ENCODE results near the gene SBK2. TPM values are rescaled to one million over a fixed set of nuclear protein-coding genes. Genes with fewer than 3 reads are reported as not detected.
A peak's percentile ranks its signal among the peaks of the same experiment; 100 is the strongest.

SBK2 gene
- total RNA-seq, 2 experiments from 2014 or later = not detected

- no peaks in the 10 kb centered on the region for H3K36me3 Mint-ChIP-seq
- H3K27me3 Mint-ChIP-seq = no peaks in the 10 kb centered on the region
- DNase-seq = no peak
- H3K4me3 Mint-ChIP-seq = no peak overlapping the region
- H3K27ac Mint-ChIP-seq = no peak overlapping the region
- no peaks in the 10 kb centered on the region for H3K9me3 Mint-ChIP-seq
- H3K4me1 Mint-ChIP-seq = no peaks in the 10 kb centered on the region
These were observed 8.7 kb downstream of the SBK2 start for GRCh38 chr19:55528030-55528803.

GRCh38 chr19:55527197-55528029, 9.5 kb downstream of the SBK2 start:
- H3K4me1 Mint-ChIP-seq = no peaks in the 10 kb centered on the region
- H3K4me3 Mint-ChIP-seq = no peak overlapping the region
- no peaks in the 10 kb centered on the region for H3K27me3 Mint-ChIP-seq
- no peak overlapping the region for H3K27ac Mint-ChIP-seq
- DNase-seq = no peak
- no peaks in the 10 kb centered on the region for H3K36me3 Mint-ChIP-seq
- H3K9me3 Mint-ChIP-seq = no peaks in the 10 kb centered on the region

- H3K27ac Mint-ChIP-seq = no peak overlapping the region
- H3K4me3 Mint-ChIP-seq = no peak overlapping the region
- no peaks in the 10 kb centered on the region for H3K36me3 Mint-ChIP-seq
- H3K4me1 Mint-ChIP-seq = no peaks in the 10 kb centered on the region
- no peak for DNase-seq
- no peaks in the 10 kb centered on the region for H3K27me3 Mint-ChIP-seq
- no peaks in the 10 kb centered on the region for H3K9me3 Mint-ChIP-seq
These were observed 10.4 kb downstream of the SBK2 start for GRCh38 chr19:55526216-55527196.

GRCh38 chr19:55525289-55526101, 11.4 kb downstream of the SBK2 start:
- Mint-ChIP-seq H3K4me1 (no peaks in the 10 kb centered on the region), H3K9me3 (no peaks in the 10 kb centered on the region), H3K27ac (no peak overlapping the region), H3K4me3 (no peak overlapping the region), H3K36me3 (no peaks in the 10 kb centered on the region), H3K27me3 (no peaks in the 10 kb centered on the region)
- no peak for DNase-seq

GRCh38 chr19:55520691-55521292, 16.1 kb downstream of the SBK2 start:
- H3K27ac Mint-ChIP-seq = no peak overlapping the region

GRCh38 chr19:55519451-55520311, 17.3 kb downstream of the SBK2 start:
- H3K27ac Mint-ChIP-seq = no peak overlapping the region
- H3K4me3 Mint-ChIP-seq = no peak overlapping the region
- peaks cover 3% of the 10 kb centered on the region for H3K4me1 Mint-ChIP-seq
- no peaks in the 10 kb centered on the region for H3K9me3 Mint-ChIP-seq
- H3K27me3 Mint-ChIP-seq = no peaks in the 10 kb centered on the region
- no peaks in the 10 kb centered on the region for H3K36me3 Mint-ChIP-seq
- no peak for DNase-seq

More at GRCh38 chr19:55520691-55521292, 16.1 kb downstream of the SBK2 start:
- Mint-ChIP-seq H3K4me3 (no peak overlapping the region), H3K27me3 (no peaks in the 10 kb centered on the region), H3K4me1 (peaks cover 3% of the 10 kb centered on the region), H3K9me3 (no peaks in the 10 kb centered on the region), H3K36me3 (no peaks in the 10 kb centered on the region)
- DNase-seq = no peak

- Mint-ChIP-seq H3K27me3 (peaks cover 4% of the 10 kb centered on the region), H3K4me1 (peaks cover 3% of the 10 kb centered on the region), H3K36me3 (no peaks in the 10 kb centered on the region), H3K9me3 (no peaks in the 10 kb centered on the region), H3K4me3 (peak overlapping the region; percentile 47), H3K27ac (no peak overlapping the region)
- DNase-seq = peak; percentile 91
These were observed 19.9 kb downstream of the SBK2 start for GRCh38 chr19:55516878-55517620.

GRCh38 chr19:55508120-55508519, 28.8 kb downstream of the SBK2 start:
- peaks cover 3% of the 10 kb centered on the region for H3K27me3 Mint-ChIP-seq
- H3K4me3 Mint-ChIP-seq = no peak overlapping the region
- H3K4me1 Mint-ChIP-seq = peaks cover 10% of the 10 kb centered on the region
- DNase-seq = no peak
- peaks cover 6% of the 10 kb centered on the region for H3K9me3 Mint-ChIP-seq
- peaks cover 6% of the 10 kb centered on the region for H3K36me3 Mint-ChIP-seq
- H3K27ac Mint-ChIP-seq = no peak overlapping the region

GRCh38 chr19:55504981-55505380, 32.0 kb downstream of the SBK2 start:
- H3K27ac Mint-ChIP-seq = no peak overlapping the region
- H3K9me3 Mint-ChIP-seq = peaks cover 10% of the 10 kb centered on the region
- DNase-seq = no peak
- H3K36me3 Mint-ChIP-seq = peaks cover 10% of the 10 kb centered on the region
- H3K4me3 Mint-ChIP-seq = no peak overlapping the region
- peaks cover 18% of the 10 kb centered on the region for H3K4me1 Mint-ChIP-seq
- peaks cover 3% of the 10 kb centered on the region for H3K27me3 Mint-ChIP-seq

- Mint-ChIP-seq H3K27ac (no peak overlapping the region), H3K9me3 (peaks cover 10% of the 10 kb centered on the region), H3K36me3 (peaks cover 10% of the 10 kb centered on the region)
These were observed 32.7 kb downstream of the SBK2 start for GRCh38 chr19:55504252-55504603.

GRCh38 chr19:55503502-55504251, 33.3 kb downstream of the SBK2 start:
- peak overlapping the region; percentile 29 for H3K4me3 Mint-ChIP-seq
- no peaks in the 10 kb centered on the region for H3K27me3 Mint-ChIP-seq
- H3K4me1 Mint-ChIP-seq = peaks cover 18% of the 10 kb centered on the region
- H3K36me3 Mint-ChIP-seq = peaks cover 10% of the 10 kb centered on the region
- H3K27ac Mint-ChIP-seq = peak overlapping the region; percentile 29
- peak; percentile 92 for DNase-seq
- H3K9me3 Mint-ChIP-seq = peaks cover 10% of the 10 kb centered on the region

More at GRCh38 chr19:55504252-55504603, 32.7 kb downstream of the SBK2 start:
- H3K4me3 Mint-ChIP-seq = peak overlapping the region; percentile 29
- DNase-seq = no peak
- H3K27me3 Mint-ChIP-seq = peaks cover 3% of the 10 kb centered on the region
- peaks cover 18% of the 10 kb centered on the region for H3K4me1 Mint-ChIP-seq

GRCh38 chr19:55503157-55503501, 33.8 kb downstream of the SBK2 start:
- Mint-ChIP-seq H3K36me3 (peaks cover 10% of the 10 kb centered on the region), H3K4me1 (peaks cover 18% of the 10 kb centered on the region), H3K9me3 (peaks cover 10% of the 10 kb centered on the region), H3K4me3 (peak overlapping the region; percentile 29), H3K27me3 (no peaks in the 10 kb centered on the region), H3K27ac (peak overlapping the region; percentile 29)
- DNase-seq = no peak
